GM18909 (cell line): ENCODE data around the gene CPT1C.
"Not testable (repeated sequence)": the region's sequence is repeated elsewhere in the genome, so short reads cannot be mapped to it uniquely, and the experiment has no call there.

Source experiments
- ATAC-seq: cut with Tn5 transposase; IDR thresholded peaks from one replicate; pipeline ENCODE4 v1.9.1; 2021; ENCODE audit warnings: mild to moderate bottlenecking; ENCODE audit not compliant: unreplicated experiment, poor library complexity

The CPT1C gene

DNA sequence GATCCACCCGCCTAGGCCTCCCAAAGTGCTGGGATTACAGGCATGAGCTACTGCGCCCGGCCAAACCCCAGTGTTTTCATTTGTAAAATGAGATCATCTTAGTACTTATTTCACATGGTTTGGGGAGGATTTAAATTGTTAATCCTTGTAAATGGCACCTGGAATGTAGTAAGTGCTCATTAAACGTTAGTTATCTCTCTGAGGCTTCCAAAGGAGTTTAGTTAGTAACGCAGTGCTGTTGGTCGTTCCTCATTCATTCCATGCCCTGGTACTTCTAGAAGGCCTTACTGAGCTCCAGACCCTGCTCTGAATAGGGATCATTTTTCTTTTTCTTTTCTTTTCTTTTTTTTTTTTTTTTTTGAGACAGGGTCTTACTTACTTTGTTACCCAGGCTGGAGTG lies 5.2 kb downstream of the CPT1C start:
- ATAC-seq, result no peak

DNA sequence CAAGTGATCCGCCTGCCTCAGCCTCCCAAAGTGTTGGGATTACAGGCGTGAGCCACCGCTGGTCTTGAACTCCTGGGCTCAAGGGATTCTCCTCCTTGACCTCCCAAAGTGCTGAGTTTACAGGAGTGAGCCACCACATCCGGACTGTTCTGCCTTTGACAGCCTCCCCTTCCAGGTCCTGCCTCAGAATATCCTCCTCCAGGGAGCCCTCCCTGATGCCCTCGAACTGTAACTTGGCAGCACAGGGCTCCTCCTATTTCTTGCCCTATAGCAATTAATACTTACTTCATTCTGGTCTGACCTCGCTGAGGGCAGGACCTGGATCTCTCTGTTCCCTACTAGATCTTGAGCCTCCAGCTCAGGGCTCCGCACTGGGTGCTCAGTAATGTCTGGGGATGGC lies 5.9 kb downstream of the CPT1C start:
- ATAC-seq, result no peak

DNA sequence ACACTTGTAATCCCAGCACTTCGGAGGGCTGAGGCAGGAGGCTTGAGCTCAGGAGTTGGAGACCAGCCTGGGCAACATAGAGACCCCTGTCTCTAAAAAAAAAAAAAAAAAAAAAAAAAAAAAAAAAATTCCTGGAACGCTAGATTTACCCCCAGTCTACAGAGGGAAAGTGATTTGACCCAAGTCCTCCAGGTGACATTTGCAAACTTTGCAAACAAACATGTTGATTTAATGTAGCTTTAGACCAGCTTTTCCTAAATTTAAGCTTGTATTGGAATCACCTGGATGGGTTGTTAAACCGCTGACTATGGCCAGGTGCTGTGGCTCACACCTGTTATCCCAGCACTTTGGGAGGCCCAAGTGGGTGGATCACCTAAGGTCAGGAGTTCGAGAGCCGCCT lies 8.4 kb downstream of the CPT1C start:
- ATAC-seq, result no peak

DNA sequence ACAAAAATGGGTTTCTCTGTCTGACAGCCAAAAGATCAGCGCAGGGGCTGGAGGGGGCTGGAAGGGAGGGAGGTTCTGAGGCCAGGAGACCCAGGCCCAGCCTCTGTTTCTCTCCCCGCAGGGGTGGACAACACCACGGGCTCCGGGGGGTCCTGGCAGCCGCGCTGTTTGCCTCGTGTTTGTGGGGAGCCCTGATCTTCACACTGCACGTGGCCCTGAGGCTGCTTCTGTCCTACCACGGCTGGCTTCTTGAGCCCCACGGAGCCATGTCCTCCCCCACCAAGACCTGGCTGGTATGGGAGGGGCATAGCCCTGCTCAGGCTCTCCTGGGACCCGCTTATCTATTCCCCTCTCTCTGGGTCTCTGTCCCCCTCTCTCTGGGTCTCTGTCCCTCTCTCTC lies 9.6 kb downstream of the CPT1C start:
- ATAC-seq, result no peak

DNA sequence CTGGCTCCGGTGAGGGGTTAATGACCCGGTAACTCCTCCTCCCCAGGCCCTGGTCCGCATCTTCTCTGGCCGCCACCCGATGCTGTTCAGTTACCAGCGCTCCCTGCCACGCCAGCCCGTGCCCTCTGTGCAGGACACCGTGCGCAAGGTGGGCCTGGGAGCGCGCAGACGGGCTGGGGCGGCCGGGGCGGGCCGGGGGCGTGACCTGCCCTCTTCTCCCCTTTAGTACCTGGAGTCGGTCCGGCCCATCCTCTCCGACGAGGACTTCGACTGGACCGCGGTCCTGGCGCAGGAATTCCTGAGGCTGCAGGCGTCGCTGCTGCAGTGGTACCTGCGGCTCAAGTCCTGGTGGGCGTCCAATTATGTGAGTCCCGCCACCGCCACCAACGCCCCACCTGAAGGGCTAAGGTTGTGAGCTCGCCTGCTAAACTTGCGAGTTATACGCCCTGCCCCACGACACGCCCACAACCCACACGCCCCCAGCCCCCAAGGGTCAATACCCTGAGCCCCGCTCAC lies 10.4 kb downstream of the CPT1C start:
- ATAC-seq, result no peak

DNA sequence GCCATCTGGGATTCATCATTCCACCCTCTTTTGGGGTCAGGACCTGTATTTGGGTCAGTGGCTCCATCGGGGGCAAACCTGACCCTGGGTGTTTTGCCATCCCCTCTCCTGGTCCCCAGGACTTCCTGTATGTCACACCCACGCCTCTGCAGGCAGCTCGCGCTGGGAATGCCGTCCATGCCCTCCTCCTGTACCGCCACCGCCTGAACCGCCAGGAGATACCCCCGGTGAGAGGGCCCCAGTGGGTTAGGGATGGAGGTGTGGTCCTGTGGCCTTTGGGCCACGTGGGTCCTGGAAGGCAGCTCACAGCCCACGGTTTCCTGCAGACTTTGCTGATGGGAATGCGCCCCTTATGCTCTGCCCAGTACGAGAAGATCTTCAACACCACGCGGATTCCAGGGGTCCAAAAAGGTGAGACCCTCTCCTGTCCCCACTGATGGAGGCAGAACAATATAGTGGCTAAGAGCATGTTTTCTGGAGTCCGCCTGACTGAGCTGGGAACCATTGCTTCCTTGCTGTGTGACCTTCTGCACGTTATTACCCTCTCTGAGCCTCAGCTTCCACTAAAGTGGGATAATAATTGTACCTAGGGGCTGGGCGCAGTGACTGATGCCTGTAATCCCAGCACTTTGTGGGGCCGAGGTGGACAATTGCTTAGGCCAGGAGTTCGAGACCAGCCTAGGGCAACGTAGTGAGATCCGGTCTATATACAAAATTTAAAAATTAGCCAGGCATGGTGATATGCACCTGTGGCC lies 14.1 kb downstream of the CPT1C start:
- no peak for ATAC-seq

DNA sequence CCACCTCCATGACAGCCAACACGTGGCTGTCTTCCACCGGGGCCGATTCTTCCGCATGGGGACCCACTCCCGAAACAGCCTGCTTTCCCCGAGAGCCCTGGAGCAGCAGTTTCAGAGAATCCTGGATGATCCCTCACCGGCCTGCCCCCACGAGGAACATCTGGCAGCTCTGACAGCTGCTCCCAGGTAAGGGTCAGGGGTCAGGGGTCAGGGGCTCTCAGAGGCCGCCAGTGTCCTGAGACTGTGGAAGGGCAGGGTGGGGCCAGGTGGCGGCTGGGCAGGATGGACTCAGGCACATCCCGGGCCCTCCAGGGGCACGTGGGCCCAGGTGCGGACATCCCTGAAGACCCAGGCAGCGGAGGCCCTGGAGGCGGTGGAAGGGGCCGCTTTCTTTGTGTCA lies 15.0 kb downstream of the CPT1C start:
- no peak for ATAC-seq

DNA sequence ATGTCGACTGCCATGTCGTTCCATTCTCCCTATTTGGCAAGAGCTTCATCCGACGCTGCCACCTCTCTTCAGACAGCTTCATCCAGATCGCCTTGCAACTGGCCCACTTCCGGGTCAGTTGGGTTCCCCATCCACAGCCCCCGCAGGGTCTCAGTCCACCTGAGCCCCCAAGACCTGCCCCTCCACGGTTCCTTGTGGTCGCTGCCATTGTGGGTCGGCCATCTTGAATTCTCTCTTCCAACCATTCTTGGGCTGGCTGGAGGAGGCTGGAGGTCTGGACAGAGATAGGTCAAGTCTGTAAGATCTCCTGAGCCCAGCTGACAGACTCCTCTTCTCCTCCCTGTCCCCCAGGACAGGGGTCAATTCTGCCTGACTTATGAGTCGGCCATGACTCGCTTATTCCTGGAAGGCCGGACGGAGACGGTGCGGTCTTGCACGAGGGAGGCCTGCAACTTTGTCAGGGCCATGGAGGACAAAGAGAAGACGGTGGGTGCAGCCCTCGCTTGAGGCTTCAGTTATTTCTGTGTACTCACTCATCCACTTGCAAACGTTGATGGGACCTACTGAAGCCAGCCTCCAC lies 19.5 kb downstream of the CPT1C start:
- ATAC-seq, result no peak

DNA sequence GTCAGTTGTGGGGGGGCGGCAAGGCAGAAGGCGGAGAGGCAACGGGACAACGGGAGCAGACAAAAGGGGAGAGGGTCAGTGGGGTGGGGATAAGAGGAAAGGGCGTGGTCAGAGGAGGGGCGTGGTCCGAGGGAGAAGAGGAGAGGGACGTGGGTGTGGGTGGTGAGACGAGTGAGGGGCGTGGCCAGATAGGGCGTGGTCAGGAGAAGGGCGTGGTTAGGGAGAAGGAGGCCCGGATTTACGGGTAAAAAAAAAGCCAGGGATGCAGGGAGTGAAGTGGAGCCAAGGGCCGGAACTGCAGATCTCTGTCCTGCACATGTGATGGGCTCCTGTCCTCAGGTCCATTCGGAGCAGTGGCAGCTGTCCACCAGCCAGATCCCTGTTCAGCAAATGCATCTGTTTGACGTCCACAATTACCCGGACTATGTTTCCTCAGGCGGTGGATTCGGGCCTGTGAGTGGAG lies 21.5 kb downstream of the CPT1C start:
- ATAC-seq, result no peak

DNA sequence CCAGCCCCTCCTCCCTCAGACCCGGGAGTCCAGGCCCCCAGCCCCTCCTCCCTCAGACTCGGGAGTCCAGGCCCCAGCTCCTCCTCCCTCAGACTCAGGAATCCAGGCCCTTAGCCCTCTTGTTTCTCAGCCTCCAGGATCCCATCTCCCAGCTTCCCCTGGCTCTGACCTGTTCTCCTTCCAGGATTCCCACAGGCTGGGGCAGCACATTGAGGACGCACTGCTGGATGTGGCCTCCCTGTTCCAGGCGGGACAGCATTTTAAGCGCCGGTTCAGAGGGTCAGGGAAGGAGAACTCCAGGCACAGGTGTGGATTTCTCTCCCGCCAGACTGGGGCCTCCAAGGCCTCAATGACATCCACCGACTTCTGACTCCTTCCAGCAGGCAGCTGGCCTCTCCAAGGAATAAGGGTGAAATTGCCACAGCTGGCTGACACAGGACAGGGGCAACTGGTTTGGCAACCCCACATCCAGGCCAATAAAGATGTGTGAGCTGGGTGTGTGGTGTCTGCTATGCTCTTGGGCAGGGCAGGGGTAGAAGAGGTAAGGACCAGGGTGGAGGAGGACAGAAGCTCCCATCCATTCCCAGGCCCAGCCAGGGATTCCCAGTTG lies 22.4 kb downstream of the CPT1C start:
- ATAC-seq, result no peak

DNA sequence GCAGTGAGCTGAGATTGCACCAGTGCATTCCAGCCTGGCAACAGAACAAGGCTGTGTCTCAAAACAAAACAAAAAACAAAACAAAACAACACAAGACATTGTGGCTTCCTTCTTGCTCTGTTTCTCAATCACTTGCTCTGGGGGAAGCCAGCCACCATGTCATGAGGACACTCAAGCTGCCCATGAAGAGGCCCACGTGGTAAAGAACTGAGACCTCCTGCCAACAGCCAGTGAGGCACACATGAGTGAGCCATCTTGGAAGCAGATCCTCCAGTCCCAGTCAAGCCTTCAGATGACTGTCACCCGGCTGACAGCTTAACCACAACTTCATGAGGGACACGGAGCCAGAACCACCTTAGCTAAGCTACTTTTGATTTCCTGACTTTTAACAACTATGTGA lies 25.2 kb downstream of the CPT1C start:
- ATAC-seq, result no peak

DNA sequence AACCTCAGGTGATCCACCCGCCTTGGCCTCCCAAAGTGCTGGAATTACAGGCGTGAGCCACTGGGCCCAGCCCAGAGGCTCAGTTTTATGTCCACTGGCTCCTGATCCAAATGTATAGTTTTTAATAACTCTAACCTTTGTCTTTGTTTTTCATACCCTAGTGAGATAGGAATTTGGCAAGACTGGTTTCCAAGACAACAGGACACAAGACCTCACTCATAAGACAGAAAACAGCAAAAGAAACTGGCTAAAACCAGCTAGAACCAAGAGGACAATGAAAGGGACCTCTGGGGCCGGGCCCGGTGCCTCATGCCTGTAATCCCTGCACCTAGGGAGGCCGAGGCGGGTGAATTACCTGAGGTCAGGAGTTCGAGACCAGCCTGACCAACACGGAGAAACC lies 27.6 kb downstream of the CPT1C start:
- no peak for ATAC-seq

DNA sequence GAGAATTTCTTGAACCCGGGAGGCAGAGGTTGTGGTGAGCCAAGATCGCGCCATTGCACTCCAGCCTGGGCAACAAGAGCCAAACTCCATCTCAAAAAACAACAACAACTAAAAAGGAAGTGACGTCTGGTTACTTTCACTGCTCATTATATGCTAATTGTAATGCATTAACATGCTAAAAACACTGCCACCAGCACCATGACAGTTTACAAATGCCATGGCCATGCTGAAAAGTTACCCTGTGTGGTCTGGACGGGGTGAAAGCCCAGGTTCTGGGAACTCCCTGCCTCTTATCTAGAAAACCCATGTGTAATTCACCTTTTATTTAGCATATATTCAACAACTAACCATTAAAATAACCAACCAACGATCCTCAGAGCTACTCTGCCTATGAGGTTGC lies 28.1 kb downstream of the CPT1C start:
- no peak for ATAC-seq

DNA sequence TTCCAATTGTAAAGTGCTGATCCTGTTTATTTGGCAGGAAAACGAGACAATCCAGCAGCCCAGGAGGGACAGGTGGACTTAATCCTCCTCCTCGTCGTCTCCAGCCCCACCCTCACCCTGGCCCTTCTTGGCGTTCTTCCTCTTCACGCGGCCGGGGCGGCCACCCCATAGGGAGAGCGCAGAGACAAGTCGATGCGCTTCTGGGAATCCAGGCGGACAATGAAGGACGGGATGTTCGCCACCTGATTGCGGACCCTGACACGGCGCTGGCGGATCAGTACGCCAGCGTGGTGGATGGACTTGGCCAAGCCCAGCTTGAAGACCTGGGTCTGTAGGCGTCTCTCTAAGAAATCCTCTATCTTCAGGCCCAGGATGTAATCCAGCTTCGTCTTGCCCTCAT lies 28.5 kb downstream of the CPT1C start:
- not testable (repeated sequence) for ATAC-seq

DNA sequence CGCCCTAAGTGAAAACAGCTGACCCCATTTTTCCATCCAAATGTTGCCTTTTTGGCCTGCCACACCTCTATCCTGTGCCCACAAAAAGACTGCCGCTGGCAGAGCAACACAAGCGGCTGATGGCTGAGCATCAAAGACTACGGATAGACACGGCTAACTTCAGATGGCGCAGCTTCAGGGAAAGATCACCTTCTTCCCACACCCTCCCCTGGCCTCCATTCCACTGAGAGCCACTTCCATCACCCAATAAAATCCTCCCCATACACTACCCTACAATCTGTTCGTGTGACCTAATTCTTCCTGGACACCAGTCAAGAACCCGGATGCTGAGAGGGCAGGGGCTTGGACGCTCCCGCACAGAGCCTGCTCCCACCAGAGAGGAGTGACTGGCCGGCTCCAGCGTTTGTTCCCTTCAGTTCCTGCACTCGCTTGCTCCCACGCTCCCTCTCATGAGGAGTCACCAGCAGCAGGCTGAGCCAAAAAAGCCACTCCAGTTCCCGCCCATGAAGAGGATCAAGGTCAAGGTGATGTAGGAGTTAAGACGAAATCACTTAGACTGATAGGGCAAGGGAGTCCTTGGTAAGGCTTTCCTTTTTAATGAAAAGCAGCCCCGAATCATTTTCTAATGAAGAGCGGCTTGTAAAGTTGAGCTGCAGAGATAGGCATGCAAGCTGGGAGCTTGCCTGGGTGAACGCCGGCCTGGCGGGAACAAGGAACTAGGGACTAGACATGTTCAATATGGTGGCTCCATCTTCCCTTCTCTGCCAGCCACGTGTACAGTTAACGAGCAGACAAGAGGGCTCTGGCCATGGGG lies 36.5 kb downstream of the CPT1C start:
- no peak for ATAC-seq

DNA sequence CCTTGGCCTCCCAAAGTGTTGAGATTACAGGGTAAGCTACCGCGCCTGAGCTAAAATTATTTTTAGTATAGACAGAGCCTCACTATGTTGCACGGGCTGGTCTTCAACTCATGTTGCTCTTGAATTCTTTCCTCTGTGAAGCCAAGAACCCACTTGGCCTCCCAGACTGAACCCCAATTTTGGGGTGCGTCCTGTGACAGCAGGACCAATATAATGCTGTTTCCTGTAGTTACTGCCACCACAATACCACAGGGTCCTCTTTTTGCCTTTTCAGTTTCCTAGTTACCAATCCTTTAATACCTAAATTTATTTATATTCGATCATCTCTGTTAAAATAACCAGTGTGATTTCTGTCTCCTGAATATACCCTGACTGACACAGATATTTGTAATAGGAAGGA lies 39.2 kb downstream of the CPT1C start:
- no peak for ATAC-seq

DNA sequence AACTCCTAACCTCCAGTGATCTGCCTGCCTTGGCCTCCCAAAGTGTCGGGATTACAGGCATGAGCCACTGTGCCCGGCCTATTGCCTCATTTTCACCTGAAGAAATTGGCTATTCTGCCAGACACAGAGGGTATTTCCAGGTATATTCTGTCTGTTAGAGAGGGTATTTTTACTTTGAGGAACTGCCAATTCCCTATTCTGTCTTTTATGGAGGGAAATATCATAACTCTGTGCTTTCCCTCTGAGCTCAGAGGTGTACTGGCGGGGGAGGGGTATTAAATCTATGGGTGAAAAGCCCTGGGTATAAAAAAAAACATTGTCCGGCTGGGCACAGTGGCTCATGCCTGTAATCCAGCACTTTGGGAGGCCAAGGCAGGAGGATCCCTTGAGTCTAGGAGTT lies 47.4 kb downstream of the CPT1C start:
- no peak for ATAC-seq

DNA sequence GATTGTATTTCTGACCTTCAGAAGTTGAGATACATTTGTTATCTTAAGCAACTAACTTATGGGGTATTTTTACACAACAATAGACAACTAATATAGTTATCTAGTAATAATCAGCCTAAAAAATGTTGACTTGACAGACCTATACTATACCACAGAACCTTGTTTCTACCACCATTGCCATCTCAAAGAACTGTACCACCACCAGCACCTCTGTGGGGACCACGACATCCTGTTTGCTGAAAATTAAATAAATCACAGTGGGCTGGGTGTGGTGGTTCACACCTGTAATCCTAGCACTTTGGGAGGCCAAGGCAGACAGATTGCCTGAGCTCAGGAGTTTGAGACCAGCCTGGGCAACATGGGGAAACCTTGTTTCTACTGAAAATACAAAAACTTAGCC lies 48.2 kb downstream of the CPT1C start:
- no peak for ATAC-seq

DNA sequence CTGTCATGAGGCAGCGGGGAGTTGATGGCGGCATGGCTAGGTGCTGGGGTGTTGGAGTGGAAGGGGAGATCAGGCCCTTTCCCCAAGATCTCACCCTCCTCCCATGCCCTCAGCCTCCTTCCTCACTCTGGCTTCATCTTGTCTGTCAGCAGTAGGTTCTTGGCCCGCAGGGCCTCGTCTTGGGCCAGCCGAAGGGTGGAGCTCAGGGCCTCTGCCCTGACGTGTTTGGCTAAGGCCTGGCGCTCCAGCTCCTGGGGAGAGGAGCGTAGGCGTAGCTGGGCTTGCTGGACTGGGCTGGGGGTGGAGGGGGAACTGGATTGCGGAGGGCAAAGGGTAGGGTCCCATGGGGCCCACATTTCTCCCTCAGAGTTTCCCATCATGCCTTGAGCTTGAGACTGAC lies 49.0 kb downstream of the CPT1C start:
- no peak for ATAC-seq

DNA sequence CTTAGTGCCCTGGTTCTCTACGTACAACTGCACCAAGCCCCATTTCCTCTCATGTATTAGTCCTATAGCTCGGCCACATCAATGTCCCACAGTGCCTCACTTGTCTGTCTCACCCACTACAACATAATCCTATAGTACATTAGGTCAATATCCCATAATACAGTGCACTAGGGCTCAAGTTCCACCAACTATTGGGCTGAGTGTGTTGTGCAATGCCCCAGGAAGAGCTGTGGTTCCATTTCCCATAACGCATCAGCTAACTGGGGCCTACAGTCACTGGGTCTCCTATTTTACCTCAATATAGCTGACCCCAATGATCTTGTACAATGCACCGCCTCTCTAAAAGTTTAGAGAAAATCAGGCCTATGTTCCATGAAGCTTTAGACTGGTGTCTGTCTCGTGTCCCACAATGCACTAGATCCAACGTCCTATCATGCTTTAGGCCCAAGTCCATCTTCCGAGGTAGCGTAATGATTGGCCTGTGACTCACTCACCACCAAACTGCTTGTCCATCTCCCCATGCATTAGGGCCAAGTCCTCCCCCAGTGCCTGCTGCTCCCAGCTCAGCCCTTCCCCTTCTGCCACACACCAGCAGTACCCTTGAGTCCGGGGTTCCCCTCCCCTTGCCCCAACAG lies 50.4 kb downstream of the CPT1C start:
- no peak for ATAC-seq
